Testis (tissue), 3 donors: ENCODE measurements around the gene NKX2-2. TPM values are rescaled to one million over a fixed set of nuclear protein-coding genes. Genes with fewer than 3 reads are reported as not detected.

Source experiments
- DNase-seq: peaks from one replicate; pipeline ENCODE4 v3.0.0-alpha.2; 2019
- H3K27ac ChIP-seq, 2 donors: fragments of 200-600 bp; sonication (generic); one replicate each; pipeline ENCODE4 v1.5.1; 2019
- H3K27me3 ChIP-seq: fragments of 200-600 bp; sonication (generic); one replicate; pipeline ENCODE4 v1.5.1; 2019
- H3K36me3 ChIP-seq: fragments of 200-600 bp; sonication (generic); one replicate; pipeline ENCODE4 v1.5.1; 2017; ENCODE audit warnings: low read depth; ENCODE audit errors: missing control alignments
- H3K4me1 ChIP-seq: fragments of 200-600 bp; sonication (generic); one replicate; pipeline ENCODE4 v1.5.1; 2019
- H3K4me3 ChIP-seq, 2 donors: fragments of 200-600 bp; sonication (generic); one replicate each; pipeline ENCODE4 v1.5.1; 2017 to 2019
- H3K9me3 ChIP-seq: fragments of 200-600 bp; sonication (generic); one replicate; pipeline ENCODE4 v1.5.1; 2017
- POLR2A ChIP-seq: fragments of 450-650 bp; IDR thresholded peaks from one replicate; pipeline ENCODE4 v1.6.1; 2017; ENCODE audit warnings: antibody characterized with exemption, mild to moderate bottlenecking, moderate library complexity
- WGBS, 2 donors: methylation state at CpG; one replicate each; pipeline ENCODE4 v1.1.5; 2018; 5-methylcytosine and 5-hydroxymethylcytosine counted together
- intact Hi-C: fragments of 100-400 bp; cut with DNase I; formaldehyde crosslinking; loops from one replicate; pipeline ENCODE4 v1.15.1; 2023; ENCODE audit warnings: low total_unique reads
- polyA plus RNA-seq: library from polyadenylated mRNA; stranded (reverse); fragments of 350-450 nt; fragmentation: Illumina TruSeq; extraction: RNeasy Lipid Tissue Mini Kit (QIAGEN cat#74804); gene quantifications from one replicate; pipeline ENCODE4 v1.2.3, GENCODE V29; 2014; ENCODE audit warnings: low read depth, low replicate concordance; ENCODE audit not compliant: insufficient read depth
- total RNA-seq, 2 donors: library from RNA; depleted of rRNA; stranded (reverse); fragments of >200 nt; gene quantifications; one replicate each; pipeline ENCODE4 v1.2.3, GENCODE V29; 2016
- TF ChIP-seq, protein P1 (sequence below), 3 experiments: fragments of 450-650 bp in 2 of 3; fragments of 200-600 bp in 1 of 3; sonication (generic) in 1 of 3; IDR thresholded peaks; one replicate each; pipeline ENCODE4 v1.5.1; 2016 to 2019; ENCODE audit warnings: antibody characterized with exemption in 3 of 3, mild to moderate bottlenecking in 2 of 3, moderate library complexity in 1 of 3

The NKX2-2 gene
- total and polyA plus RNA-seq, 3 donors from 2014 or later = 0.16 TPM; not detected in 2

DNA sequence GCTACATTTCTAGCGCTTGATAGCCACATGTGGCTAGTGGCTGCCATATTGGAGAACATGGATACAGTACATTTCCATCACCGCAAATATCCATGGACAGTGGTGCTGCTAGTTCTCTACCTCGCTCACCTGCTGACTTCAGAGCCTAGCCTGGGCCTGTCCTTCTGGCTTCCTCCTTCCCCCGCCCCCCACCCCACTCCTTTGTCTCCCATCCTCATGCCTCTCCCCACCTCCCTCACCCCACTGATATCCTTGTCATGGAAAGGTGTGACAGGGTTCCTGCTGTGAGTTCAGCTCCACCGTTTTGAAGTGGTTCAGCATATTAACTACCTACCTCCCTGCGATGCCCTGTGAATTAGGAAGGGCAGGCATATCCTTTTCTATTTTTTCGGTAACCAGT, 14.2 kb downstream of the NKX2-2 start:
- DNase-seq = no peak
- no peaks in the 10 kb centered on the region for H3K27me3 ChIP-seq
- TF ChIP-seq POLR2A = no peak
- TF ChIP-seq, protein P1, sequence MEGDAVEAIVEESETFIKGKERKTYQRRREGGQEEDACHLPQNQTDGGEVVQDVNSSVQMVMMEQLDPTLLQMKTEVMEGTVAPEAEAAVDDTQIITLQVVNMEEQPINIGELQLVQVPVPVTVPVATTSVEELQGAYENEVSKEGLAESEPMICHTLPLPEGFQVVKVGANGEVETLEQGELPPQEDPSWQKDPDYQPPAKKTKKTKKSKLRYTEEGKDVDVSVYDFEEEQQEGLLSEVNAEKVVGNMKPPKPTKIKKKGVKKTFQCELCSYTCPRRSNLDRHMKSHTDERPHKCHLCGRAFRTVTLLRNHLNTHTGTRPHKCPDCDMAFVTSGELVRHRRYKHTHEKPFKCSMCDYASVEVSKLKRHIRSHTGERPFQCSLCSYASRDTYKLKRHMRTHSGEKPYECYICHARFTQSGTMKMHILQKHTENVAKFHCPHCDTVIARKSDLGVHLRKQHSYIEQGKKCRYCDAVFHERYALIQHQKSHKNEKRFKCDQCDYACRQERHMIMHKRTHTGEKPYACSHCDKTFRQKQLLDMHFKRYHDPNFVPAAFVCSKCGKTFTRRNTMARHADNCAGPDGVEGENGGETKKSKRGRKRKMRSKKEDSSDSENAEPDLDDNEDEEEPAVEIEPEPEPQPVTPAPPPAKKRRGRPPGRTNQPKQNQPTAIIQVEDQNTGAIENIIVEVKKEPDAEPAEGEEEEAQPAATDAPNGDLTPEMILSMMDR (IDR thresholded peaks at IDR 0.05) = no peak
- no peaks in the 10 kb centered on the region for H3K9me3 ChIP-seq
- peaks cover 2% of the 10 kb centered on the region for H3K4me1 ChIP-seq
- 66 to 72% methylated on average over 7 of the region's 7 CpGs for WGBS, 2 donors
- H3K36me3 ChIP-seq = no peaks in the 10 kb centered on the region
- intact Hi-C loops = loop anchor here (10.0 kb wide), 1 partner anchor 635 kb away; no protein-coding TSS in a partner anchor
- no peak overlapping the region for H3K27ac ChIP-seq
- no peak overlapping the region for H3K4me3 ChIP-seq

DNA sequence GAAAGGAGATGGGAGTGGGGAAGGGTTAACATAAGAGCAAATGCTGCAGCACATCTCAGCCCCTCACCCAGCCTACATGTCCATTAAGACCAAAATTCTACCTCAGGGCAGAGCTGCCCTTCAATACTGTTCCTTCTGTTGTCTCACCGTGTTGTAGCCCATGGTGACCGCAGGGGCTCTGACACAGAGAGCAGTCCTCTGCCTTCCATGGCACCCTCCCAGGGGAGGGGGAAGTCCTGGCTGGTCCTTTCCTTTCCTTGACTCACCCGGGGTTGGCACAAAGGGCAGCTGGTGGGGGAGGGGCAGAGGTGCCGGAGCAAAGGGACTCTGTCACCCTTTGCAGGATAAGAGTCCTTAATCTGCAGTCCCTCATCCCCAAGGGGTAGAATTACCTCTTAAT, 15.2 kb downstream of the NKX2-2 start:
- Histone ChIP-seq H3K9me3 (no peaks in the 10 kb centered on the region), H3K36me3 (no peaks in the 10 kb centered on the region), H3K4me1 (no peaks in the 10 kb centered on the region), H3K4me3 (no peak overlapping the region), H3K27me3 (no peaks in the 10 kb centered on the region), H3K27ac (no peak overlapping the region)
- no peak for TF ChIP-seq POLR2A
- TF ChIP-seq, protein P1 (IDR thresholded peaks at IDR 0.05) = no peak
- intact Hi-C loops = no loop called here
- WGBS, 2 donors = 61 to 63% methylated on average over 4 of the region's 4 CpGs
- DNase-seq = no peak

DNA sequence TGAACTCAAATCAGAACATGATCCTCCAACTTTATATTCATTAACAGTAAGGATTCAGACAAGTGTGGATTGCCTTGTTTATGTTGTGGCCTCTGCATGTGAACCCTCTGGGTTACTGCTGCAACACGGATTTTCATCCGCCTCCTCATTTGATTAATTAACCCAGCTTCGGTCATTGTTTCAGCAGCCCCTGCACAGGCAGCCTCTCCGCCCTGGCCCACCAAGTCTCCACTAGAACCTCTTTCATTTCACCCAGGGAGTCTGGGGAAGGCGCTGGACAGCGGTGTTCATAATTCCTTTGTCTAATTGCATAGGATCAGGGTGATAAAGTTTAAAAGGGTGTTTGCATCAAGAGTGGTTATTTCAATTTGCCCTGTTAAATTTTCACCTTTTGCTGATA, 15.7 kb downstream of the NKX2-2 start:
- no peaks in the 10 kb centered on the region for H3K36me3 ChIP-seq
- no peaks in the 10 kb centered on the region for H3K4me1 ChIP-seq
- TF ChIP-seq POLR2A = no peak
- TF ChIP-seq, protein P1 (IDR thresholded peaks at IDR 0.05) = no peak
- no peak for DNase-seq
- H3K27ac ChIP-seq = no peak overlapping the region
- H3K27me3 ChIP-seq = no peaks in the 10 kb centered on the region
- H3K9me3 ChIP-seq = no peaks in the 10 kb centered on the region
- intact Hi-C loops = no loop called here
- WGBS, 2 donors = 63 to 65% methylated on average over 6 of the region's 6 CpGs
- H3K4me3 ChIP-seq = no peak overlapping the region

DNA sequence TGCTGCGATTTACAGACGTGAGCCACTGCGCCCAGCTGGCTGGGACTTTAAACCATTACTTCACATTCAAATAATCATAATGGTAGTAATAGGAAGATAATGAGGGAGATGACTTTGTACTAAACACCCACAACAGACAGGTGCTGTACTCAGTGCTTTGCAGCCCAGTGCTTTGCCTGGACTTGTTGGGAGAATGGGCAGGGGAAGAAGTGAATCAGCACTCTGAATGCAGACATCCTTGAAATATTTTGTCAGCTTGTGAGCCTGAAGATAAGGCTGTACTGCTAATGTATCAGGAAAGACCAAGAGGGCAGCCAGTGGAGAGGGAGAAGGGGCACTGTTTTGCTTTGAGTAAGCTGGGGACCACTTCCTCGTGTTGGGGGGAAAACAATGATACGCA, 17.4 kb downstream of the NKX2-2 start:
- TF ChIP-seq, protein P1 (IDR thresholded peaks at IDR 0.05) = no peak
- no peaks in the 10 kb centered on the region for H3K27me3 ChIP-seq

DNA sequence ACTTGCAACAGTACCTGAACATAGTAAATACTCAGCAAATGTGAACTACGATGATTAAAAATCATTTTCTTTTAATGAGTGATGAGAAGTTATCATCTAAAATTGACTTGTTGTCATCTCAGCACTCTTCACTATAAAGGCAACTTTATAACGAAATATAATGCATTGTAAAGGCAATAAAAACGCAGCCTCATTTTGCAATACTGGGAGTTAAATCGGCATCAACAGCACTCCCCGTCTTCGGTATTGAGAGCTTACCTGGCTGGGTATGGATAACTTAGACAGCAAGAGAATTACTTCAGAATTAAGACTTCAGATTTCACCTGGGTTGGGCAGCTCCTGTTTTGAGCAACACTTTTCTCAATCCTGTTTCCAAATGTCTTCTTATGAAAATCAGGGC, 20.8 kb downstream of the NKX2-2 start:
- 90 to 93% methylated on average over 6 of the region's 6 CpGs for WGBS, 2 donors
- TF ChIP-seq, protein P1 (IDR thresholded peaks at IDR 0.05) = no peak
- TF ChIP-seq POLR2A = no peak
- DNase-seq = no peak
- H3K4me1 ChIP-seq = no peaks in the 10 kb centered on the region
- no peaks in the 10 kb centered on the region for H3K36me3 ChIP-seq
- H3K27me3 ChIP-seq = no peaks in the 10 kb centered on the region
- H3K4me3 ChIP-seq = no peak overlapping the region
- no peak overlapping the region for H3K27ac ChIP-seq
- intact Hi-C loops = no loop called here
- H3K9me3 ChIP-seq = no peaks in the 10 kb centered on the region

More for the DNA sequence above, 17.4 kb downstream of the NKX2-2 start:
- 80 to 92% methylated on average over 5 of the region's 5 CpGs for WGBS, 2 donors
- Histone ChIP-seq H3K4me3 (no peak overlapping the region), H3K27ac (no peak overlapping the region), H3K36me3 (no peaks in the 10 kb centered on the region), H3K9me3 (no peaks in the 10 kb centered on the region), H3K4me1 (no peaks in the 10 kb centered on the region)
- no peak for DNase-seq
- intact Hi-C loops = no loop called here
